Endothelial cell of umbilical vein (primary cell): ENCODE results near the gene XXYLT1.

Source experiments
- CTCF ChIP-seq, 2 donors: IDR thresholded peaks; 1 replicate in 1 of 2; 2 replicates in 1 of 2; pipeline ENCODE4 v1.5.1; 2011; ENCODE audit warnings: low read length in 2 of 2, mild to moderate bottlenecking in 2 of 2, moderate library complexity in 2 of 2, control low read depth in 1 of 2, inconsistent platforms in 1 of 2, low read depth in 1 of 2; ENCODE audit not compliant: insufficient read depth in 1 of 2; ENCODE audit errors: extremely low read depth in 1 of 2
- EZH2 ChIP-seq: IDR thresholded peaks from 2 replicates; pipeline ENCODE4 v1.6.1; 2012; ENCODE audit warnings: borderline replicate concordance, low read depth, mild to moderate bottlenecking, moderate library complexity, low read length, inconsistent platforms; ENCODE audit not compliant: severe bottlenecking
- FOS ChIP-seq: IDR thresholded peaks from 2 replicates; pipeline ENCODE4 v1.6.1; 2011; ENCODE audit warnings: mild to moderate bottlenecking, low read length, moderate library complexity, borderline replicate concordance; ENCODE audit not compliant: insufficient read depth
- GATA2 ChIP-seq: IDR thresholded peaks from 2 replicates; pipeline ENCODE4 v1.7.0; 2011; ENCODE audit warnings: low read depth, mild to moderate bottlenecking, moderate library complexity, mixed read lengths, low read length; ENCODE audit not compliant: insufficient read length, insufficient read depth
- JUN ChIP-seq: IDR thresholded peaks from 2 replicates; pipeline ENCODE4 v1.6.1; 2011; ENCODE audit warnings: borderline replicate concordance, low read depth; ENCODE audit not compliant: insufficient read length, insufficient read depth
- MYC ChIP-seq: IDR thresholded peaks from one replicate; pipeline ENCODE4 v1.6.1; 2011; ENCODE audit warnings: mild to moderate bottlenecking, low read depth, low read length
- POLR2A ChIP-seq: IDR thresholded peaks from 2 replicates; pipeline ENCODE4 v1.6.1; 2012; ENCODE audit warnings: low read depth, mild to moderate bottlenecking, control low read depth, low read length
- POLR2AphosphoS5 ChIP-seq: IDR thresholded peaks from 2 replicates; pipeline ENCODE4 v1.6.1; 2012; ENCODE audit warnings: low read depth, mild to moderate bottlenecking, control low read depth, low read length, moderate library complexity; ENCODE audit not compliant: insufficient read depth
- TF ChIP-seq, protein P1 (sequence below): IDR thresholded peaks from 2 replicates; pipeline ENCODE4 v1.6.1; 2011; ENCODE audit not compliant: insufficient read depth, insufficient read length

- no peak for TF ChIP-seq CTCF (IDR thresholded peaks at IDR 0.05; ENCODE audit: extremely low read depth in 1 of 2, insufficient read depth in 1 of 2, low read depth in 1 of 2, low read length in 2 of 2)
- no peak for TF ChIP-seq POLR2AphosphoS5
- TF ChIP-seq POLR2A, result no peak
- TF ChIP-seq JUN, result no peak
- TF ChIP-seq, protein P1, sequence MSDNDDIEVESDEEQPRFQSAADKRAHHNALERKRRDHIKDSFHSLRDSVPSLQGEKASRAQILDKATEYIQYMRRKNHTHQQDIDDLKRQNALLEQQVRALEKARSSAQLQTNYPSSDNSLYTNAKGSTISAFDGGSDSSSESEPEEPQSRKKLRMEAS, result no peak
- TF ChIP-seq EZH2, result no peak
- no peak for TF ChIP-seq FOS
- no peak for TF ChIP-seq MYC
- TF ChIP-seq GATA2, result no peak
Observed at GRCh38 chr3:195077611-195078540, 193.1 kb downstream of the XXYLT1 start.
